Measurements from ENCODE around the gene RPL10L.

DNA sequence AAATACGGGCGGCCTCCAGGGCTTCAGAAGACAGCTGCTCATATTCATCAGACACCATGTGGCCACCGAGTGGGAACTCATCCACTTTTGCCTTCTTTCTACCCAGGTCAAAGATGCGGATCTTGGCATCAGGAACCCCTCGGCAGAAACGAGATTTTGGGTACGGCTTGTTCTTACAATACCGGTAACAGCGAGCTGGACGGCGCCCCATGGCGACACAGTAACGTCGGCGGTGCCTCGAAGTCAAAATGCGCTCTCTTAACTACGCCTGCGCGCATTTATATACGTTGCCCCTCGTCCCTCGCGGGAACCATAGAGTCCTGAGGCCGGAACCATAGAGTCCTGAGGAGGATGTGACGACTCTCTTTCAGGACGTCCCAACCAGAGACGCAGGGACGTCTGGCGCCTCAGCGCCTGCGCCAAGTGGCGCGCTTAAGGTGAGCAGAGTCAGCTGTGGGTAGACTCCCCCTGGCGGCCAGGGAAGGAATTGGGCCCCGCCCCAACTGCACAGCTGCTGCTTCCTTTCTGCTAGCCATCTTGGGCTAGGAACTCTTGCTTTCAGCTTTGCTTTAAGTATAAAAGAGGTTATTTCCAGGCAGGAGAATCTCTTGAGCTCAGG lies at the start of gene RPL10L:
- no peak for TF ChIP-seq RARB (CRISPR knock-in tag; IDR thresholded peaks at IDR 0.05)
- TF ChIP-seq BACH2 (CRISPR knock-in tag; IDR thresholded peaks at IDR 0.05; ENCODE audit: borderline replicate concordance): no peak
- TF ChIP-seq, protein P1, sequence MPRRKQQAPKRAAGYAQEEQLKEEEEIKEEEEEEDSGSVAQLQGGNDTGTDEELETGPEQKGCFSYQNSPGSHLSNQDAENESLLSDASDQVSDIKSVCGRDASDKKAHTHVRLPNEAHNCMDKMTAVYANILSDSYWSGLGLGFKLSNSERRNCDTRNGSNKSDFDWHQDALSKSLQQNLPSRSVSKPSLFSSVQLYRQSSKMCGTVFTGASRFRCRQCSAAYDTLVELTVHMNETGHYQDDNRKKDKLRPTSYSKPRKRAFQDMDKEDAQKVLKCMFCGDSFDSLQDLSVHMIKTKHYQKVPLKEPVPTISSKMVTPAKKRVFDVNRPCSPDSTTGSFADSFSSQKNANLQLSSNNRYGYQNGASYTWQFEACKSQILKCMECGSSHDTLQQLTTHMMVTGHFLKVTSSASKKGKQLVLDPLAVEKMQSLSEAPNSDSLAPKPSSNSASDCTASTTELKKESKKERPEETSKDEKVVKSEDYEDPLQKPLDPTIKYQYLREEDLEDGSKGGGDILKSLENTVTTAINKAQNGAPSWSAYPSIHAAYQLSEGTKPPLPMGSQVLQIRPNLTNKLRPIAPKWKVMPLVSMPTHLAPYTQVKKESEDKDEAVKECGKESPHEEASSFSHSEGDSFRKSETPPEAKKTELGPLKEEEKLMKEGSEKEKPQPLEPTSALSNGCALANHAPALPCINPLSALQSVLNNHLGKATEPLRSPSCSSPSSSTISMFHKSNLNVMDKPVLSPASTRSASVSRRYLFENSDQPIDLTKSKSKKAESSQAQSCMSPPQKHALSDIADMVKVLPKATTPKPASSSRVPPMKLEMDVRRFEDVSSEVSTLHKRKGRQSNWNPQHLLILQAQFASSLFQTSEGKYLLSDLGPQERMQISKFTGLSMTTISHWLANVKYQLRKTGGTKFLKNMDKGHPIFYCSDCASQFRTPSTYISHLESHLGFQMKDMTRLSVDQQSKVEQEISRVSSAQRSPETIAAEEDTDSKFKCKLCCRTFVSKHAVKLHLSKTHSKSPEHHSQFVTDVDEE (CRISPR knock-in tag; IDR thresholded peaks at IDR 0.05): no peak
- no peak for TF ChIP-seq ESRRG (CRISPR knock-in tag; IDR thresholded peaks at IDR 0.05)
- no peak for TF ChIP-seq ZNF565 (CRISPR knock-in tag; conservative IDR thresholded peaks at IDR 0.05; ENCODE audit: low read depth)
- no peak for TF ChIP-seq PATZ1 (CRISPR knock-in tag; IDR thresholded peaks at IDR 0.05; ENCODE audit: borderline replicate concordance)
- TF ChIP-seq, protein P2, sequence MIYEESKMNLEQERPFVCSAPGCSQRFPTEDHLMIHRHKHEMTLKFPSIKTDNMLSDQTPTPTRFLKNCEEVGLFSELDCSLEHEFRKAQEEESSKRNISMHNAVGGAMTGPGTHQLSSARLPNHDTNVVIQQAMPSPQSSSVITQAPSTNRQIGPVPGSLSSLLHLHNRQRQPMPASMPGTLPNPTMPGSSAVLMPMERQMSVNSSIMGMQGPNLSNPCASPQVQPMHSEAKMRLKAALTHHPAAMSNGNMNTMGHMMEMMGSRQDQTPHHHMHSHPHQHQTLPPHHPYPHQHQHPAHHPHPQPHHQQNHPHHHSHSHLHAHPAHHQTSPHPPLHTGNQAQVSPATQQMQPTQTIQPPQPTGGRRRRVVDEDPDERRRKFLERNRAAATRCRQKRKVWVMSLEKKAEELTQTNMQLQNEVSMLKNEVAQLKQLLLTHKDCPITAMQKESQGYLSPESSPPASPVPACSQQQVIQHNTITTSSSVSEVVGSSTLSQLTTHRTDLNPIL (CRISPR knock-in tag; IDR thresholded peaks at IDR 0.05; ENCODE audit: low read depth): no peak
- TF ChIP-seq ZNF70 (CRISPR knock-in tag; IDR thresholded peaks at IDR 0.05): no peak

All from SK-N-SH treated with all-trans-retinoic acid at 6 μM for 48 hours (cell line).